GM18508 (cell line): ENCODE results near the gene POU2F3.

Experiments used
- ATAC-seq: cut with Tn5 transposase; IDR thresholded peaks from one replicate; pipeline ENCODE4 v1.9.1; 2021; ENCODE audit warnings: moderate number of reproducible peaks; ENCODE audit not compliant: insufficient read depth, unreplicated experiment

POU2F3 gene

DNA sequence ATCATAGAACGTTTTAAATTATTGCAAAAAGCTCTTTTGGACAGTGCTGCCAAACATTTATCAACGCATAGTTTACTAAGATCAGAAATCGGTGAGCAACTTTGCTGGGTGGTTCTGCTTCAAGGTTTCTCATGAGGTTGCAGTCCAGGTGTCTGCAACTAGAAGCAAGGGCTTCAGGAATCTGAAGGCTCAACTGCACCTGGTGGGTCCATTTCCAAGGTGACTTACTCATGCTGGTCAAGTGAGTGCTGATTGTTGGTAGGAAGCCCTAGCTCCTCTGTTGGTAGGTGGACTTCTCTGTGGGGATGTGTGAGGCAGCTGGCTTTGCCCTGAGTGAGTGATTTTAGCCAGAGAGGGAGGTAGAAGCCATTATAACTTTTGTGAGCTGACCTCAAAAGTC lies 118.8 kb downstream of the POU2F3 start:
- no peak for ATAC-seq

DNA sequence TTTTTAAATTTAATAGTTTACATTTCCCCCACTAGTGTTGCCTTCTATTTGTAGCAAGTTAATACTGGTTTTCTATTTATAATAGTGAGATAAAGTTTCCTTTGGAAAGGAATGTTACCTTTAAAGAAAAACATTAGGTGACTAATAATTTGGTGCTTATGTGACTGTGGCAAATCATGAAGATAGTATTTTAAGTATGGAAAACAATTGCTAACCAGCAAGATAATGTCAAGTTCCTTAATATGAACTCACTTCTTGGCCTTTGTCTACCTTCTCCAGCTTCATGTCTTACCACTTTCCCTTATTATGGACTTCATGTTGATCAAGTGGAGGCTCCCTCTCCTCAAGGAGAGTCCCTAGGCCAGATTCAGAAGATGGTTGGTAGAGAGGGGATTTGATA lies 123.5 kb downstream of the POU2F3 start:
- no peak for ATAC-seq

DNA sequence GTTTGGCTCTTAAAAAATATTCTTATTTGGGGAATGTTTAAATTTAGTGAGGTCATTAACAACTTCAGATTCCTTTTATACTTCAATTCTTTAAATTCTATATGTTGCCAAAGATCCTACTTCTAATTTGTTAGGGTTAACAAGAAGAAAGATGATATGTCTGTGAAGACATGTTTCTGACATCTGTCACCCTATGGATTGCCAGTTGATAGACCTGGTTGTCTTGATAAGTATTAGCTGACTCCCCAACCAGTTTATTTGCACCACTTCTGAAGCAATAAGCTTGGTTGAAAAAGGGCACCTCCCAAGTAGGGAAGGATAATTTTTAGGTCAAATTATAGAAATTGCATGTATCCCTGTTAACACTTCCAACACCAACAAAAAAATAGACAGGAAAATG lies 125.6 kb downstream of the POU2F3 start:
- no peak for ATAC-seq
